ENCODE measurements around the gene RPL28.

DNA sequence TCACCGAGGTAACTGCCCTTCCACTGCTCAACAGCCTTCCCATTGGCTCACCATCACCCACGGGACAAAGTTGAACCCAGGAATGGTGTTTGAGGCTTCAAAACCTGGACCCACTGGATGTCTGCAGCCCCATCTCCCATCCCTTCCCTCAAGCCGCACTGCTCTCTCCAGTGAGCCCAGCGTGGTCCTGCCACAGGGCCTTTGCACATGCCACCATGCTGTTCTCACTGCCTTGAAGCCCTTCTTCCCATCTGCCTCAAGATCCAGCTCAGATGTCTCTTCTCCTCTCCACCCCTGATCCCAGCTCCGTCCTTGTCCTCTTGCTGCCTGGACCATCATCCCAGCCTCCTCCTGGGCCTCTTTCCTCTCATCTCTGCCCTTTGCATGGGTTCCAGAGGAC is 53.3 kb downstream of the RPL28 start:
- TF ChIP-seq, protein P1, sequence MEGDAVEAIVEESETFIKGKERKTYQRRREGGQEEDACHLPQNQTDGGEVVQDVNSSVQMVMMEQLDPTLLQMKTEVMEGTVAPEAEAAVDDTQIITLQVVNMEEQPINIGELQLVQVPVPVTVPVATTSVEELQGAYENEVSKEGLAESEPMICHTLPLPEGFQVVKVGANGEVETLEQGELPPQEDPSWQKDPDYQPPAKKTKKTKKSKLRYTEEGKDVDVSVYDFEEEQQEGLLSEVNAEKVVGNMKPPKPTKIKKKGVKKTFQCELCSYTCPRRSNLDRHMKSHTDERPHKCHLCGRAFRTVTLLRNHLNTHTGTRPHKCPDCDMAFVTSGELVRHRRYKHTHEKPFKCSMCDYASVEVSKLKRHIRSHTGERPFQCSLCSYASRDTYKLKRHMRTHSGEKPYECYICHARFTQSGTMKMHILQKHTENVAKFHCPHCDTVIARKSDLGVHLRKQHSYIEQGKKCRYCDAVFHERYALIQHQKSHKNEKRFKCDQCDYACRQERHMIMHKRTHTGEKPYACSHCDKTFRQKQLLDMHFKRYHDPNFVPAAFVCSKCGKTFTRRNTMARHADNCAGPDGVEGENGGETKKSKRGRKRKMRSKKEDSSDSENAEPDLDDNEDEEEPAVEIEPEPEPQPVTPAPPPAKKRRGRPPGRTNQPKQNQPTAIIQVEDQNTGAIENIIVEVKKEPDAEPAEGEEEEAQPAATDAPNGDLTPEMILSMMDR (IDR thresholded peaks at IDR 0.05): no peak
- no peak for TF ChIP-seq POLR2A (IDR thresholded peaks at IDR 0.05)
